HG03196 (cell line): ENCODE data around the gene GMDS.

Experiments used
- ATAC-seq: cut with Tn5 transposase; IDR thresholded peaks from one replicate; pipeline ENCODE4 v1.9.1; 2021; ENCODE audit not compliant: unreplicated experiment

GMDS gene

DNA sequence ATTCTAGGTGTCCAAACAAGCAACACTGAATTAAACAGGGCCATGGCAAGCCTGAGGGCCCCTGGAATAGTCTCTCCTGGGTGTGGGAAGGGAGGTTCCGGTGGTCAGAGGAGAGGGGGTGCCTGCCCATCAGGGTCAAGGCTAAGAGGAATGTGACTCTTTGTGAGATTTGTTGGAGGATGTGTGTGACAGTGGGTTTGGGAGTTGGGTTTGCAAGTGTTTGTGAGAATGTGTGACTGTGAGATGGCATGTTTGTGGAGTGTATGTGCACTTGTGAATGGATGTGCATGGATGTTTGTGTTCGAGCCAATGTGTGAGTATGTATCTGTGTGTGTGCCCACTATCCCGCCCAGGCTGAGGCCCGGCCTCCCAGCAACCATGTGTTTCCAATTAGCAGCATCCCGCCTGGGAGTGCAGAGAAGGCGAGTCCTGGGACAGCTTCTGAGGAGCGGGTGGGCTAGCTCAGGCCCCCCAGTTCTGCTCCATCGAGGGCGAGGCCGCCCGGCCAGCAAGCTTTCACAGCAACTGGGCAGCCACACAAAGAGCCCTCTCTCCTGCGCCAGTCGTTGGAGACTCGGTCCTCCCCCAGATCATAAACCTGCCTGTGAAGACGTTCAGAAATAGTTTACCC lies 623.1 kb downstream of the GMDS start:
- no peak for ATAC-seq

DNA sequence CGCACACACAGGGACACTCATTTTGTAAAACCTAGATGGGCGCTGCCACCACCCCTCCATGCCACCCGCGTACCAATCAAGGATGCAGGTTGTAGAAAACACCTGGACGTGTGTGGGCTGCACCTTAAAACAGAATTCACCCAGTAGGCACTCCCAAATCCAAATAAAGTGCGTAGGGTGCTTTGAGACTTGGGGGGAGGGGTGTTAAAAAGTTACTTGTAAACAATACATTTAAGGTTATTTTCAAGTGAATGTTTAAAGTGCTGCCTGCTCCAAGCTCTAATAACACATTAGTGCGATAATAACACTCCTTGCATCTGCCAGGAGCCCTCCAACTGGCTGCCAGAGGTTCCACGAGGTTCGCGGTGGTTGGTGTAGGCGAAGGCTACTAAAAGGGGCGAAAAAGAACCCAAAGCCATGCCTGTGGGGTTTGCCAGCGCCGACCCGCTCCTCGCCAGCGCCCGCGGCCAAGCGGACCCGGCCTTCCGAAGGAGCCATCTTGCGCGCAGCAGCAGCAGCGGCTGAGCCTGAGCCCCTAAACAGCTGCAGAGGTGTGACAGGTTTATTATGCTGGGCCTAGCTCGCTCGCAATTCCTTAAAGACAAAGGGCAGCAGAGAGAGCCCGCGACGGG lies 624.2 kb downstream of the GMDS start:
- ATAC-seq = no peak

DNA sequence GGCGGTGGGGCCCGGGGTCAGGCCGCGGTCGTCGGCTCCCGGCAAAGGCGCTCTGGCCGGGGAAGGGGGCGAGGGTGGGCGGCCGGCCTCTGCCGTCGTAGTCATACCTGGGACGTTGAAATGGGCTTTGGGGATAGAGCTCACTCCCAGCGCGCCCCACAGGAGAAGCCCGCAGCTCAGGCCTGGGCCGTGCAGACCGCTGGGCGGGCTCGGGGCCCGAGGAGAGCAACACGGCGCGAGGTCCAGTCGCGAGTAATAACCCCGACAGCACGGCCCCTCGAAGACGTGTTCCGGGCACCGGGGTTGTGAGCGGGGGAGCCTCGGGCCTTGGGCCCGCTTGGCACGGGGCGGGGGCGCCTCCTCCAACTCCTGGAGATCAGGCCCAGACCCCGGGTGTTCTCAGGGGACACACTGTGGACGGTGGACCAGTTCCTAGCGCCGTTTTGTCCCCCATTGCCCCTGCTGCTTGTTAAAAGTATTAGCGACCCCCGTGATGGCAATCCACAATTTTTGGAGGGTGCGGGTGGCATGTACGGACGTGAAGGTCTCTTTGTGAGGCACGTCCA lies 624.8 kb downstream of the GMDS start:
- ATAC-seq = no peak

DNA sequence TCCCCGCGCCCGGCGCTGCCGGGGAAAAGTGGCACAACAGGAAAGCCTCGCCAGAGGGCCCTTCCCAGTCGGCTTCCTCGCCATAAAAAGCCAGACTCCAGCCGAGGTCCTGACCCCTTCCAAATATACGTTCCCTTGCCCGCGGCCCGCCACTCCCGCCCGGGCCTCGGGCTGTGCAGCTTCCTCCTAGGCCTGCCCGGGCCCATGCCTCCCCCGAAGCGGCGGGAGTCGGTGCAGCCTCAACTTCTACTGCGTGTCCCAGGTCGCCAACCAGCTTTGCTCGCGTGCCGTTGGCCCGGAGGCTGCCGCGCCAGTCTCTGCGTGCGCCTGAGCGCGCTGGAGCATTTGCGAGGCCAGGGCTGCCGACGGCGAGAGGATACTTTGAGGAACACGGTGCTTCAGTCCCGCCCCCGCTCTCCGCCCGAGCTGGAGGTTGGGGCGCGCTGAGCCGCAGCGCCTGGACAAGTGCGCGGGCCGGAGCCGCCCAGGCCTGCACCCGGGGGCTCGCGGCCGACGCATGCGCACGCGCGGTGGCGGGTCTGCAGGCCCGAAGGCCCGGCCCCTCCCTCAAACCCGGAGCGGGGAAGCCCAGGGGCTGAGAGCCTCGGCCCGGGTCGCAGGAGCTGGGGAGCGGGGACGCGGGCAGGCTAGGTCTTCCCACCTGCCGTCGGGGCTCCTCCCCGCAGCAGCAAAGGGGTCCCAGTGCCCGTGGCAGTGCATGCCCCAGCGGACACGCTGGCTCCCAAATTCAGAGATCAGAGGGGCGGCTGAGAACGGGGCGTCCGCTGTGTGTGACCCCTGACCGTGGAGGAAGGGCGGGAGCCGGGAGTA lies 625.5 kb downstream of the GMDS start:
- ATAC-seq = no peak

DNA sequence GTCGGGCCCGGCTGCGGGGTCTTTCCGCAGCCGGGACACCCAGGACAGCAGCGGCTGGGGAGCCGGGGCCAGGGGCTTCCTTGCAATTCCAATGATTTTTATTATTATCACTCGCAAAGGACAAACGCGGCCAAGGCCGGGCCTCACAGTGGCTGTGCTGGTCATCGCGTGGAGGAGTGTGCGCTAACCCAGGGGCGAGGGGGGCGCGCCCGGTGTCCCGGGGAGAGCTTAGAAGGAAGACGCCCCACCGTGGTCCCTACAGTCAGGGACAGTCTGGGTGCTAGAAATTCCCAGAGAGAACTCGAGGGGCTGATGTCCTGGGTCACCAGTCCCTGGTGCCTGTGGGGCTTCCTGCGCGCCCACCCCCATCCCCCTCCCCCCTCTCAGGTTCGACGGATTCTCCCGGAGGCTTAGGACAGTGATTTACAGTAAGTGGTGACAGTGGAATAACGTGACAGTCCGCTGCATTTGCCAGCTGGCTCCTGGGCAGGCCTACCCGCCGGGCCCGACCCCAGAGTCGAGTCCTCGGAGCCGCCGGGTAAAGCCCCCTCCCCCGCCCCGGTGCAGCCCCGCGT lies 626.2 kb downstream of the GMDS start:
- no peak for ATAC-seq

DNA sequence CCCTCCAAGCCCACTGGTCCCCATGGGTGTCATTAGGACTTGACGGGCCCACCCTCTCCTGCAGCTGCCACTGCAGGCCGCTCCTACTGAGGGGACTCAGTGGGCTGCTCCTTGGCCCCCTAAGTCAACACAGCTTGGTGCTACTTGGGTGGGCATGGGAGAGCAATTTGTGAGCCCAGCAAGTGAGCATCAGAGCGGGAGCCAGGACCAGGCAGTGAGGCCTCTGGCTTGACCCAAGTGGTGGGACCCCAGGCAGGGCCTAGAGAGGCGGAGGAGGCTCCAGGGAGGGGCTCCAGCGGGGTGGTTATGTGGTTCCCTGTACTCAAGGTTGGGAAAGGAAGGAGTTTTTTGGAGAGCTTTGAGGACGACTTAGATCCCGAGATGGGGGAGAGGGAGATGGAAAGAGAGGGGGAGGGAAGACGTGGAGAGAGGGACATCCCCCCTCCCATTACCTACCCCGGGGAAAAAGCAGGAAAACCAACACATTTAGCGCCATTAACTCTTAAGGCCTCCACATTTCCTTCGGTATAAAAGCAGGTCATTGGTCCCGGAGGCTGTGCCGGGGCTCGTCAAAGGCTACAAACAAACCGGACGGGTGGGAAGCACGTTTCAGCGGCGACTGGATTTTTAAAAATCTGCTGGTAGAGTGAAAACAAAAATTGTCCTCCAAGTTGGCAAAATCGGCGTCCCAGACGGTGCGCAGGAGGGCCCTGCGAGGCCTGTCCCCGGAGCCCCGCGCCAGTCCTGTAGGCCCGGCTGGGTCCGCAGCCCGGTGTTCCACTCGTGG lies 626.9 kb downstream of the GMDS start:
- ATAC-seq = no peak

DNA sequence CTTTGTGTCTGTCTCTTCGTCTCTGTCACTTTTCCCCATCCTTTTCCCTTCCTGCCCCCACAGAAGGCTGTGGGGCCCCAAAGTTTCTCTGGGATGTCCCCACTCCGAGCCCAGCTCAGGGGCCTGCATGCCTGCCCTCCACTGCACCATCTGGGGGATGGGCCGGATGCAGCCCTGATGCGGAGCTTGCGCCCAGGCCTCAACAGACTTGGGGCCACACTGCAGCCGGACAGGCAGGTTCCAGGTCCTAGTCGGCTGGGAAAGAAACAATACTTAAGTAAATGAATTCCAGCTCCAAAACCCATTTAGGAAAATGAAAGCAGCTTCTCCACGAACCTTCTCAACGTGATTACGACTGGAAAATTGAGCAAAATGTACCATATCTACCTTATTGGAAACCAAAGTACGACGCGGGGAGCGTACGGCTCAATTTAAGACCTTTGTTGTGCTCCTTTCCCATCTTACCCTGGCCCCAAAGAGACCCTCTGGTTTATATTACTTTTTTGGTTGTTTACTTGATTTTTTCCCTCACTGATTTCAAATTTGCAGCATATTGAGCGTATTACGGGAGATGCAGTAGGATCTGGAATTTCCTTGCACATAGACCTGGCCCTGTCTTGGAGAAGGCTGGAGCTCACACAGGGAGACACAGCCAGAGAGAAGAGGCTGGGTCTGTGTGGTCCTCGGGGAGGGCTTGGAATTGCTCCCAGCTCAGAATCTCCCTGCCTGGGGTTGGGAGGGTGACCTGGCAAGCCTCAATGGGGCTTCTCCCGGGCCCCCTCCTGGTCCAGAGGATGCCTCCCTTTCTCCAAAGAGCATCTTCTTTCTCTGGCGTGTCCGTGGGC lies 627.7 kb downstream of the GMDS start:
- no peak for ATAC-seq

DNA sequence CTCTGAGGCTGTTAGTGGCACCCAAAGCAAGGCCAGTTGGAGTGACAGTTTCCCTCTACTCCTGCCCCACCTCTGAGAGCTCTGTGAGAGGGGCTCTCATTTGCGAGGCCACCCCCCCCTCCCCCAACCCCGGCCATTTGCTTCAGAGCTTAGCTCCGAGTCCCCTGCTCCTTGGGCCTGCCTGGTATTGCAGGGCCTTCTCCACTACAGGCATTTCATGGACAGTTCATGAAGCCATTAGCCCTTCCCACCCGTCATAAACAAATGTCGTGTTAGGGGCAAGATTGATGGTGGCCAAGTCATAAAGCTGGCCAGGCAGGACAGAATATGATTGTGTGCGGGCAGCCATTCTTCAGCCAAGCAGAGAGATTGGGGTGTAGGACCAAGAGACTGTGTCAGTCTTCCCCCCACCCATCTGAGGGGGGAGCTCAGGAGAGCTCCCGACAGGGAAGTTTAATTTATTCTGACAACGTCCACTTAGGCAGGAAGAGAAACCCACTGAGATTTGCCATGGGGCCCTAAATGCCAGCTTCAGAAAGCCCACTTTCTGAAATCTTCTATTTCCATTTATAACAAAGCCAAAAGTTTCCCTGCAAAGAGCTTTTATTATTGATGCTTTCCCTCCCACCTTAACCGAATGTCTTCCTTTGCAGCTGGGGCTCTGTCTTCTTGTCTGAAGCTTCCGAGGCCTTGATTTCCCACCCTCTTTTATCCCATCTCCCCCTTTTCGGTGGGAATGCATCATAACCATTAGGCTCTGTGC lies 628.5 kb downstream of the GMDS start:
- no peak for ATAC-seq

DNA sequence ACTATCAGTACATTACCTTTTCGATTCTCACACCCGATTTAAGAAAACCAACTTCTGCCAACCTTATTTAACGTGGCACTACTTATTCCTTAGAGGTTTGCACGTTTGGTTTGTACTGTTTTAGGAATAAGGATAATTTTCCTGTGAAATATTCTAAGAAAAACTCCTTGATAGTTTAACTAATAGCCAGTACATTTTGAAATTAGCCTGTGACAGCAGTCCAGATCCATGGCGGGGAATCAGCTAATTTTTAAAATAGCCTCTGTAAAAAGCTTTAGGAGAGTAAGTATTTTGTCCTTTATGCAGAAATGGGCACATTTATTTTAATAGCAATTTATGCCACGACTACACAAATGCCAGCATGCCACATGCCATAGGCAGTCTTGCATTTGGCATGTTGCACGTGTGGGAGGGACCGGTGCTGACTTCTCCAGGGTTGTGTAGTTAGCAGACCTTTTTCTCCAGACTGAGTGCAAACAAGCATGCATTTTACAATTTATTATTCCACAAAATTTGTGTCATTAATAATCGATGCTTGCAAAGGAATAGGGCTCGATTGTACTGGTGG lies 629.5 kb downstream of the GMDS start:
- ATAC-seq = no peak

DNA sequence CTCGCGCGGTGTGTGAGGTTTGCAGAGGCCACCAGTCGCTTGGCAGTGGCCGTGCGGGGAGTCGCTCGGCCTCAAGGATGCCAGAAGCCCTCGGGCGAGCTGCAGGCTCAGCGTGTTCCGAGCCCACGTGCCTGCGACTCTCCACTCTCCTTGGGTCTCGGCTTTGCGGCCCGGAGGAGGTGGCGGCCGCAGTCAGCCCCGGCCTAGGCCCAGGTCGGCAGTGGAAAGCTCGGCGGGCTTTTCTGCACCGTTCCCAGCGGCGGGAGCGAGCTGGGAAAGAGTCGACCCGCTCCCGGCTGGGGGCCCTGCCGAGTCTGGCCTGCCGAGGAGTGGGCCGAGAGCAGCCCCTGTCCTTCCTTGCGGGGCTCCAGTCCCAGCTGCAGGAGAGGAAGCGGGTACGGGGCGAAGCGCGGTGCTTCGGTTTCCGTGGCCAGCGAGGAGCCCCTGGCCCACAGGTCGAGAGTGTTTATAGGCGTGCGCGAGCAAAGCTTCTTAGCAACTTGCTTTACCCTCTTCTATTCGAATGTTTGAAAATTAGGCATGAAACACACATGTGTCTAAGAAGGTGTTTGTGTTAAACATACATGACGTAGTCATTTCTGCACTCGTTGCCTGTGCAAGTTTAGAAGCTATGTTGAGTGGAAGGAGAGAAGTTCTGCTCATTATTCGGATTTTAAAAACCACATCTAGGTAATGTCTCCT lies 630.1 kb downstream of the GMDS start:
- no peak for ATAC-seq

DNA sequence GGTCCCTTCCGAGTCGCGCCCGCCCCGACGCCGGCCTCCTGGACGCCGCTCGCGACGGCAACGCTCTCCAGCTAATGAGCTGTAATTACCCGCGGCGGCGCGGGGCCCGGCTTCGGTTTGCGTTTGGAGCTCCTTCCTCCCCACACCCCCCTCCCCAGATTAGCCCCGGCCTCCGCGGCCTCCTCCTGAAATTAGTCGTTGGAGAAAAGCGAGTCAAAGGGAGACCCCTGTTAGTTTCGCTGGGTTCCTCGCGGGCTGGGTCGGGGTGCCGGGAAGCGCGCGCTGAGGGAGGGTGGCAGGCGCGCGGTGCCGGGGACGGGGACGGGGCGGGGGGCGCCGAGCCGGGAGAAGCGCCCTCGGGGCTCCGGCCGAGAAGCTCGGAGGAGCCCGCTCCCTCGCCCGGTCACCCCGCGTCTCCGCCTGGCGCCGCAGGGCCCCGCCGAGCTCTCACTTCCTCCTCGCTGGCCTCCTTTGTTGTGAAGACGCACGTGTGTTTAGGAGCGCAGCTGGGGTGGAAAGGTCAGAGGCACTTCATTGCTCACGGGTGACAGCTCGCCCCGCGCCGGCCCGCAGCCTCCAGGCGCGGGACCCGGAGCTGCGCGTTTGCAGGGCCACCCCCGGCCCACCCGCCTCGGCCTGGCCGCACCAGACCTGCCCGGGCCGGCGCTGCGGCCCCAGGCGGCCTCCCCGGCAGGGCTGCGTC lies 630.8 kb downstream of the GMDS start:
- ATAC-seq = no peak

DNA sequence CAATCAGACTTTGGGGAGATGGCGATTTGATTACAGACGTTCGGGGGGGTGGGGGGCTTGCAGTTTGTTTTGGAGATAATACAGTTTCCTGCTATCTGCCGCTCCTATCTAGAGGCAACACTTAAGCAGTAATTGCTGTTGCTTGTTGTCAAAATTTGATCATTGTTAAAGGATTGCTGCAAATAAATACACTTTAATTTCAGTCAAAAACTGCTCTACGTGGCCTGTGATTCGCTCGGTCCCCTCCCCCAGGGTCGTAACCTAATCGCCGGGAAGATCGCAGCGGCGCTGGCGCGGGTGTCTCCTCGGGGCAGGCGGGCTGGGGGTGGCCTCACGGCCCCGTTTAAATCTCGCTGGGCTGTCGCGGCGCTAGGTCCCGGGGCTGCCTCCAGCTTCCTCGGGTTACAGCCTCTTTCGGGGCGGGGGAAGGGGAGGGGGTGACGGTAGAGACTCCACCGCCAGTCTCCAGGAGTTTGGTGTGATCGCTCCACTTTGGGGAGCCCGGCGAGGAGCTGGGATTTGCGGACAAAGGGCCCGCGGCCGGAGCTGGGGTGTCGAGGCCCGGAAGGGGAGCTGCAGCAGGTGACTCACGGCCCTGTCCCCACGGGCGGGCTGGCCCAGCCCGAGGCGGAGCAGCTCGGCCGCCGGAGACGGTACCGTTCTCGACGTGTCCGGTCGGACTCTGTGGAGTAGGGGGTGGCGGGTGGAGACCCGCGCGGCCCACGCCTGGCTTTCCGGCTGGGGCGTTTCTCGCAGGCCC lies 631.5 kb downstream of the GMDS start:
- ATAC-seq = no peak

DNA sequence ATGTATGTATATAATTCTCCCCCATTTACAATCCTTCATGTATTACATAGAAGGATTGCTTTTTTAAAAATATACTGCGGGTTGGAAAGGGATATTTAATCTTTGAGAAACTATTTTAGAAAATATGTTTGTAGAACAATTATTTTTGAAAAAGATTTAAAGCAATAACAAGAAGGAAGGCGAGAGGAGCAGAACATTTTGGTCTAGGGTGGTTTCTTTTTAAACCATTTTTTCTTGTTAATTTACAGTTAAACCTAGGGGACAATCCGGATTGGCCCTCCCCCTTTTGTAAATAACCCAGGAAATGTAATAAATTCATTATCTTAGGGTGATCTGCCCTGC lies 632.1 kb downstream of the GMDS start:
- ATAC-seq = no peak

DNA sequence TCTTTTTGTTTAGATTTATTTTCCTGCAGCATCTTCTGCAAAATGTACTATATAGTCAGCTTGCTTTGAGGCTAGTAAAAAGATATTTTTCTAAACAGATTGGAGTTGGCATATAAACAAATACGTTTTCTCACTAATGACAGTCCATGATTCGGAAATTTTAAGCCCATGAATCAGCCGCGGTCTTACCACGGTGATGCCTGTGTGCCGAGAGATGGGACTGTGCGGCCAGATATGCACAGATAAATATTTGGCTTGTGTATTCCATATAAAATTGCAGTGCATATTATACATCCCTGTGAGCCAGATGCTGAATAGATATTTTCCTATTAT lies 632.5 kb downstream of the GMDS start:
- ATAC-seq = no peak

DNA sequence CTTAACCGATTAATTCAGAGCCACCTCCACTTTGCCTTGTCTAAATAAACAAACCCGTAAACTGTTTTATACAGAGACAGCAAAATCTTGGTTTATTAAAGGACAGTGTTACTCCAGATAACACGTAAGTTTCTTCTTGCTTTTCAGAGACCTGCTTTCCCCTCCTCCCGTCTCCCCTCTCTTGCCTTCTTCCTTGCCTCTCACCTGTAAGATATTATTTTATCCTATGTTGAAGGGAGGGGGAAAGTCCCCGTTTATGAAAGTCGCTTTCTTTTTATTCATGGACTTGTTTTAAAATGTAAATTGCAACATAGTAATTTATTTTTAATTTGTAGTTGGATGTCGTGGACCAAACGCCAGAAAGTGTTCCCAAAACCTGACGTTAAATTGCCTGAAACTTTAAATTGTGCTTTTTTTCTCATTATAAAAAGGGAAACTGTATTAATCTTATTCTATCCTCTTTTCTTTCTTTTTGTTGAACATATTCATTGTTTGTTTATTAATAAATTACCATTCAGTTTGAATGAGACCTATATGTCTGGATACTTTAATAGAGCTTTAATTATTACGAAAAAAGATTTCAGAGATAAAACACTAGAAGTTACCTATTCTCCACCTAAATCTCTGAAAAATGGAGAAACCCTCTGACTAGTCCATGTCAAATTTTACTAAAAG lies 633.0 kb downstream of the GMDS start:
- no peak for ATAC-seq

DNA sequence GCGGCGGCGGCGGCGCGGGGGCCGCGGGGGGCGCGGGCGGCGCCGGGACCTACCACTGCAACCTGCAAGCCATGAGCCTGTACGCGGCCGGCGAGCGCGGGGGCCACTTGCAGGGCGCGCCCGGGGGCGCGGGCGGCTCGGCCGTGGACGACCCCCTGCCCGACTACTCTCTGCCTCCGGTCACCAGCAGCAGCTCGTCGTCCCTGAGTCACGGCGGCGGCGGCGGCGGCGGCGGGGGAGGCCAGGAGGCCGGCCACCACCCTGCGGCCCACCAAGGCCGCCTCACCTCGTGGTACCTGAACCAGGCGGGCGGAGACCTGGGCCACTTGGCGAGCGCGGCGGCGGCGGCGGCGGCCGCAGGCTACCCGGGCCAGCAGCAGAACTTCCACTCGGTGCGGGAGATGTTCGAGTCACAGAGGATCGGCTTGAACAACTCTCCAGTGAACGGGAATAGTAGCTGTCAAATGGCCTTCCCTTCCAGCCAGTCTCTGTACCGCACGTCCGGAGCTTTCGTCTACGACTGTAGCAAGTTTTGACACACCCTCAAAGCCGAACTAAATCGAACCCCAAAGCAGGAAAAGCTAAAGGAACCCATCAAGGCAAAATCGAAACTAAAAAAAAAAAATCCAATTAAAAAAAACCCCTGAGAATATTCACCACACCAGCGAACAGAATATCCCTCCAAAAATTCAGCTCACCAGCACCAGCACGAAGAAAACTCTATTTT lies 633.7 kb downstream of the GMDS start:
- ATAC-seq = no peak
